HG03378 (cell line): ENCODE data around the gene SHC2.

Experiments used
- ATAC-seq: cut with Tn5 transposase; IDR thresholded peaks from one replicate; pipeline ENCODE4 v1.9.1; 2021; ENCODE audit warnings: mild to moderate bottlenecking, moderate library complexity; ENCODE audit not compliant: unreplicated experiment

Gene SHC2

DNA sequence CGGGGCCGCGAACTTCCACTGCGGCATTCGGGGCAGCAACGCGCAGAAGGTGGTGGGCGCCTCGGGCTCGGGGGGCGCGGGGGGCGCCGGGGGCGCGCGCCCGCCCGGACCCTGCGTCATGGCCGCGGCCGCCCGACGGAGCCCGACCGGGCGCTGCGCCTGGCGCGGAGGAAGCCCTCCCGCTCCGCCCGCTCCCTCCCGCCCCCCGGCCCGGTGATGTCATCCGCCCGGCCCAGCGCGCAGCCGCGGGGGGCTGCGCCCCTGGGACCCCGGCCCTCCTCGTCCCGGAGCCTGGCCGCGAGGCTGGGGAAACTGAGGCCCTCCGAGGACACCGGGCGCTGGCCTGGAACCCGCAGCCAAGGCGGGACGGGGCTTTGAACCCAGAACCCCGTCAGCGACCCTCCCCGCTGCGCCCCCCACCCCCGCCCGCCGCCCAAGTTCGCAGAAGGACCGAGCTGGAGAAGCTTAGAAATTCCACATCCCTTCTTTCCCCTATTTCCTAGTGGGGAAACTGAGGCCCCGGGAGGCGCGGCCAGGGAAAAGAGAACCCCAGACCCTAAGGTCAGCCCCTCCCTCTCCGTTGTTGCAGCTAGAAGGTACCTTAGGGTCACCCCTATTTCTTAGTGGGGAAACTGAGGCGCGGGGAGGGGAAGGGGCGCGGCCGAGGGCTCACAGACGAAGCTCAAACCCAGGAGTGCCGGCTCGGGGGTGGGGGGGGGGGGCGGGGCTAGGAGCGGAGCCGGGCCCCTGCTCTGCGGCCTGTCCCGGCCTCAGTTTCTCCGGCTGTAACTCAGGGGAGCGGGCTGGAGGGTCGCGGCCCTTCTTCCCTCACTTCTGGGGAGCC lies at the start of gene SHC2:
Gene SHC2, minus strand, starts transcription at position 157 of the 844 bp plus-strand sequence. Its CDS starts 37 bp downstream, at position 120.
- no peak for ATAC-seq

- ATAC-seq, result no peak
Measured at GRCh38 chr19:508204-509150, 47.6 kb upstream of the SHC2 start.

DNA sequence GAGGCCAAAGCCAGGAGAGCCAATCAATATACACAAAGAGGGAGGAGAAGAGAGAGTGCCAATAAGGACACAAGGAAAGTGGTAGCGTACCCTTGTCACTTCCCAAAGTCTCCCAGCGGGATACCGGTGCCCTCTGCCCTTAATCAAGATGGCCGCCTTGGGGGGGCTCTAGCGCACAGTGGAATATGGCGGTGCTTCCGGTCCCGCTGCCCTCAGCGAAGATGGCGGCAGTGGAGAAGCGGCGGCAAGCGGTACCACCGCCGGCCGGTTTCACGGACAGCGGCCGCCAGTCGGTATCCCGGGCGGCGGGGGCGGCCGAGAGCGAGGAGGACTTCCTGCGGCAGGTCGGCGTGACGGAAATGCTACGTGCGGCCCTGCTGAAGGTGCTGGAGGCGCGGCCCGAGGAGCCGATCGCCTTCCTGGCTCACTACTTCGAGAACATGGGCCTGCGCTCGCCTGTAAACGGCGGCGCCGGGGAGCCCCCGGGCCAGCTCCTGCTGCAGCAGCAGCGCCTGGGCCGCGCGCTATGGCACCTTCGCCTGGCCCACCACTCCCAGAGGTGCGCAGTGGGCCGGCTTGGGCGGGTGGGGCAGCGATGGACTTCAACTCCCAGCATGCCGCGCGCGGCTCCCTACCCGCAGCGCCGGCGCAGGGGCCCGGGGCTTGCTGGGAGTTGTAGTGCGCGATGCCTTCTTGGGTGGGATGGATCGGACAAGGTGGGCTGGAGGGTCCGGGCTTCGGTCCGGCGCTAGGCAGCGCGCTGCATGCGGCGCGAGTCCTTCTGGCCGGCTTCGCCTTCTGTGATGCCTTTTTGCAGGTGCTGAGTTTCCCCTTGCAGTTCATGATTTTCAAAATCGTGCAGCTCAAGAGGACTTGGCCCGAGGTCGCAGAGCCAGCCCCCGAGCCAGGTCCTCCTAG lies 46.7 kb upstream of the SHC2 start, which contains the start of gene TPGS1:
Gene TPGS1, plus strand, starts transcription at position 212 of the 918 bp plus-strand sequence. Its CDS starts 10 bp downstream, at position 222.
- ATAC-seq, result peak; percentile 58

DNA sequence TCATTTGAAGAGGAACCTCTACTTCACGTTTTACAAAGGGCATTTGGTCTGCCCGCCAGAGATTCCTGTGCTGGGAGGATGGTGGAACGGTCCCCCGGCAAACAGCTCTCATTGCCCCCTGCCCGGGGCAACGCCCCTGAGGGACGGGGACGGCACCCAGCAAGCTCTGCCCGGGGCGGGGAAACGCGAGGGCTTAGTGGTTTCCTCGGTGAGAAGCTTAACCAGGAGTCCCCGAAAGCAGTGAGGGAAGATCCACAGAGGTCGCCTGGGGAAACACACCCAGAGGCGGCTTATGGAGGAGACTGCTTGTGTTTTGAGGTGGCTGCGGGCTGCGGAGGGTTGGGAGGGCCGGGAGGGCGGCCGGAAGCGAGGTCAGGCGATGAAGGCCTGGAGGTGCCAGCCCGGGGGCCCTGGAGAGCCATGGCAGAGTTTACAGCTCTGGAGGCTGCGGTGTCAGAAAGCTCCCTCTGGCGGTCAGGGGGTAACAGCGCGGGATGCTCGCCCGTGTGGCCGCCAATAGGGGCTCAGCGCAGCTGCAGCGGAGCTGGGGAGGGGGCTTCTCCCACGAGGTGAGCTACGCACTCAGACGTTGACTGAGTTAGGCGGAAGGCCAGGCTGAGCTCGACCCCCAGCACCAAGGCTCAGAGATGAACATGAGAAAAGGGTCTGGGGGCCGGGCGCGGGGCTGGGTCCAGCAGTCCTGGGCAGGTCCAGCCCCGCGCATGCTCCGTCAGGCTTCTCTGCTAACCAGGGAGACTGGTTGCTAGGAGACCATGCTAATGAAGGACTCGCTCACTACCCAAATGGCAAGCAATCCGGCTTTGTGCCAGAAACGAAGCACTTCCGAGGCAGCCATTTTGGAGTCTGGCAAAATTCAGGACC lies 45.8 kb upstream of the SHC2 start:
- ATAC-seq, result peak; percentile 62

DNA sequence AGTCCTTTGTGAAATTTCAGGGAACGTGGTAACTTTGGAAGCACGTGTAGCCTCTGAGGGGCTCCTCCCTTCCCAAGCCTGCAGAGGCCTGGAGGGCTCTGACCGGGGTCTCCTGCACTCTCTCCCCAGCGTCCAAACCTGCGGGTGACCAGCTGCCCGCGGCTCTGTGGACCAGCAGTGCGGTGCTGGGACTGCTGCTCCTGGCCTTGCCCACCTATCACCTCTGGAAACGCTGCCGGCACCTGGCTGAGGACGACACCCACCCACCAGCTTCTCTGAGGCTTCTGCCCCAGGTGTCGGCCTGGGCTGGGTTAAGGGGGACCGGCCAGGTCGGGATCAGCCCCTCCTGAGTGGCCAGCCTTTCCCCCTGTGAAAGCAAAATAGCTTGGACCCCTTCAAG lies 43.8 kb upstream of the SHC2 start:
- no peak for ATAC-seq

GRCh38 chr19:501646-502045 lies 40.8 kb upstream of the SHC2 start:
- ATAC-seq, result no peak

DNA sequence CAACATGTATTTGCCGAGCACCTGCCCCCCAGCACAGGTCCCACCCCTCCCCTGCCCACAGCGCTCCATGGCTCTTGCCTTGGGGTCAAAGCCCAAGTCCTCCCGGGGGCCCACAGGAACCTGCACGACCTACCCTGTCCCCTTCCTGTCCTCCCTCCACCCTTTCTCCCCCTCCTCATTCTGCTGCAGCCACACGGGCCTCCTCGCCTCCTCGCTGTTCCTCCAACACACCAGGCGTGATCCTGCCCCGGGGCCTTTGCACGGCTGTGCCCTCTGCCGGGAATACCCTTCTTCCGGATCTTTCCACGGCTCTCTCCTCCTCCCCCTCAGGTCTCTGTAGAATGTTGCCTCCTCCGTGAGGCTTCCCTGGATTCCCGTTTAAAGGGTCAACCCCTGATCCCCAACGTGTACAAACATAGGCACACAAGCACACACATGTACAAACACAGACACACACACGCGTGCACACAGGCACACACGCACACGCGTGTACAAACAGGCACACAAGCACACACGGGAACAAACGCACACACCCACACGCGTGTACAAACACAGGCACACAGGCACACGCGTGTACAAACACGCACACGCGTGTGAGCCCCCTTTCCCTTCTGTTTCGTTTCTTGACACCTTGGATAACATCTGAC lies 38.3 kb upstream of the SHC2 start:
- no peak for ATAC-seq

DNA sequence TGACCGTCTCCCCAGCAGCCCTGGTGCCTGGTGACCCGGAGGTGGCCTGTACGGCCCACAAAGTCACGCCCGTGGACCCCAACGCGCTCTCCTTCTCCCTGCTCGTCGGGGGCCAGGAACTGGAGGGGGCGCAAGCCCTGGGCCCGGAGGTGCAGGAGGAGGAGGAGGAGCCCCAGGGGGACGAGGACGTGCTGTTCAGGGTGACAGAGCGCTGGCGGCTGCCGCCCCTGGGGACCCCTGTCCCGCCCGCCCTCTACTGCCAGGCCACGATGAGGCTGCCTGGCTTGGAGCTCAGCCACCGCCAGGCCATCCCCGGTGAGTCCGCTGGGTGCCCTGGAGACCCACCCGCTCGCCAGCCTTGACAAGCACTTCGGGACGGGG lies 37.7 kb upstream of the SHC2 start:
- ATAC-seq, result no peak

- no peak for ATAC-seq
Measured at GRCh38 chr19:497869-498510, 37.2 kb upstream of the SHC2 start.

- no peak for ATAC-seq
Measured at GRCh38 chr19:497491-497868, 36.6 kb upstream of the SHC2 start.

GRCh38 chr19:496986-497385 lies 36.2 kb upstream of the SHC2 start:
- no peak for ATAC-seq

DNA sequence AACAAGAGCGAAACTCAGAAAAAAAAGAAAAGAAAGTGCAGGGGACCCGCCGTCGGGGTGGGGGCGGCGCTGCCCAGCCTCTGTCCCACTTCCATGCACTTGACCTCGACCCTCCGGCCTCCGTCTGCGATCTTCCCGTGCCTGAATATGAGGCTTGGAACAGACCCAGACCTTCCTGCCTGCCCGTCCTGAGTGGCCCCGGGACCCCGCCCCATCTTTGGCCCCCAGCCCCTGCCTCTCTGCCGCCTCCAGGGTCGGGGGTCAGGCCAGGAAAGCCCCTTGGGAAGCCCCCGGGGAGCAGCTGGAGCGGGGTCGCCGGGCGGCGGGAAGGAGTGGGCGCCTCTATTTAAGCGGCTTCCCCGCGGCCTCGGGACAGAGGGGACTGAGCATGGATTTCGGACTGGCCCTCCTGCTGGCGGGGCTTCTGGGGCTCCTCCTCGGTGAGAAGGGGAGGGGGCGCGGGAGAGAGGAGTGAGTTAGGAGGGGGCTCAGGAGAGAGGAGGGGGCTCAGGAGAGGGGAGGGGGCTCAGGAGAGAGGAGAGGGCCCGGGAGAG lies 35.4 kb upstream of the SHC2 start, which contains the start of gene MADCAM1:
Gene MADCAM1, plus strand, starts transcription at position 375 of the 554 bp plus-strand sequence. Its CDS starts 14 bp downstream, at position 389.
- no peak for ATAC-seq

DNA sequence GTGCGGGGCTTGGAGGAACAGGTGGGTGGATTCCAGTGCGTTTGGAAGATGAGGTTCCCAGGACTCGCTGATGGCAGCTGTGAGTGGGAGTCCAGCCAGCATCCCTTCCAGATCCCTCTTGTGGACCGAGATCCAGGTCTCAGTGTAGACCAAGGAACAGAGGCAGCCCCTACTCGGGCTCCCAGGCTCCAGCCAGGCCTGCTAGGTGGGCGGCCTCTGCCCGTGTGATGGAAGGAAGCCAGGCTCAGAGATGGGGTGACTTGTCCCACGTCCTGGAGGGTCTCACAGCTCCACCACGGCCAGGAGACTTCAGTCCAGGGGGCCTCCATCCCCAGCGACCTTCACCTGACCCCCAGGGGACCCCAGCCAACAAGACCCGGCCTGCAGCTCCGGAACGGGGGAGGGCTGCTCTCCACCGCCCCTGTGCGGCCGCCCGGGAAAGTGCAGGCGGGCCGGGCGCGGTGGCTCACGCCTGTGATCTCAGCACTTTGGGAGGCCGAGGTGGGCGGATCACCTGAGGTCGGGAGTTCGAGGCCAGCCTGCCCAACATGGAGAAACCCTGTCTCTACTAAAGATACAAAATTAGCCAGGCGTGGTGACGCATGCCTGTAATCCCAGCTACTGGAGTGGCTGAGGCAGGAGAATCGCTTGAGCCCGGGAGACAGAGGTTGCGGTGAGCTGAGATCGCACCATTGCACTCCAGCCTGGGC lies 34.7 kb upstream of the SHC2 start:
- ATAC-seq, result no peak

GRCh38 chr19:495081-495401 lies 34.2 kb upstream of the SHC2 start:
- ATAC-seq, result no peak

GRCh38 chr19:494171-495080 lies 33.6 kb upstream of the SHC2 start:
- no peak for ATAC-seq

DNA sequence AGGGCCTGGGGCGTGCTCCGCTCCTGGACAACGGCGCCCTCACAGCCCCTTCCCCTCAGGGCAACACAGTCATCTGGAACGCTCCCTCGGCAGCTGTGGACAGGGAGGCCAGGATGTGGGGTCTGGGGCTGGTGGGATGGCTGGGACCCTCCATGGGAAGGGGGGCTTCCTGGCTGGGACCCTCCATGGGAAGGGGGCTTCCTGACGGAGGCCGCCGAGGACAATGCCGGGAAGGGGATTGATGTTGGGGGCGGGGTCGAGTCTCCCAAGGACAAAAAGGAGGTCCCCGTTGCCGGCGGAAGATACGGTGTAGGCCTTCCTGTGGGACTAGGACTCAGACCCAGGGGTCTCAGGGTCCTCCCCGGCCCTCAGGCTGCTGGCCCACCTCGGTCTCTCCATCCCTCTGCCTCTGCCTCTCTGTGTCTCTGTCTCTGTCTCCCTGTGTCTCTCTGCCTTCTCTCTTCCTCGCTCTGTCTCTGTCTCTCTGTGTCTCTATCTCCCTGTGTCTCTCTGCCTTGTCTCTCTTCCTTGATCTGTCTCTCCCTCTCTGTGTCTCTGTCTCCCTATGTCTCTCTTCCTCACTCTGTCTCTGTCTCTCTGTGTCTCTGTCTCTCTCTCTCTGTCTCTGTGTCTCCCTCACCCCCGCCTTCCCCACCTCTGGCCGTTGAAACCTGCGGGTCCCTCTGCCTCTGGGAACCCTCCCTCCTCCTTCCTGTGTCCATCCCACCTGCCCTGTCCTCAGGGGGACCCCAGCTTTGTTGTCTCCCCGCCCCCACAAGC lies 32.7 kb upstream of the SHC2 start:
- no peak for ATAC-seq
